OCI-LY7 (cell line): ENCODE measurements around the gene EGR2. TPM values are rescaled to one million over a fixed set of nuclear protein-coding genes. Genes with fewer than 3 reads are reported as not detected.

Source experiments
- BruUV-seq: library from RNA; stranded (reverse); fragments of 400-500 nt; replicated peaks from 2 replicates; lab custom pipeline; 2021; lab: Mats Ljungman, UMichigan
- CTCF ChIA-PET: fragments of 300-600 bp; sonication (Branson Sonifier 250); formaldehyde crosslinking; loops from one replicate; lab custom pipeline; 2022; ENCODE audit warnings: antibody characterized with exemption; ENCODE audit not compliant: unreplicated experiment; lab: Charles Lee
- POLR2A ChIA-PET: fragments of 300-600 bp; sonication (Branson Sonifier 250); formaldehyde crosslinking; loops from one replicate; lab custom pipeline; 2022; ENCODE audit warnings: antibody characterized with exemption; lab: Charles Lee
- DNase-seq: peaks from one replicate; pipeline ENCODE4 v3.0.0-alpha.2; 2015; ENCODE audit warnings: low spot score
- H2AFZ ChIP-seq: fragments of 200-600 bp; sonication (generic), shearing (Covaris generic); 2 replicates; pipeline ENCODE4 v1.6.1; 2014; ENCODE audit warnings: mild to moderate bottlenecking, antibody characterized with exemption, low read length, moderate library complexity
- H3K27ac ChIP-seq: fragments of 200-600 bp; sonication (generic); 2 replicates; pipeline ENCODE4 v1.5.1; 2014; ENCODE audit warnings: mixed run types, low read depth, mild to moderate bottlenecking, moderate library complexity, low read length, inconsistent platforms; ENCODE audit not compliant: poor library complexity, severe bottlenecking
- H3K36me3 ChIP-seq: fragments of 200-600 bp; sonication (generic); 2 replicates; pipeline ENCODE4 v1.6.1; 2014; ENCODE audit warnings: mild to moderate bottlenecking, antibody characterized with exemption, low read length, moderate library complexity, mixed read lengths; ENCODE audit not compliant: insufficient read depth
- H3K4me1 ChIP-seq: fragments of 200-600 bp; sonication (generic); 2 replicates; pipeline ENCODE4 v1.5.1; 2014; ENCODE audit warnings: mild to moderate bottlenecking, low read length; ENCODE audit not compliant: insufficient read depth, poor library complexity, severe bottlenecking
- H3K4me2 ChIP-seq: fragments of 200-600 bp; sonication (generic); 2 replicates; pipeline ENCODE4 v1.6.1; 2014; ENCODE audit warnings: mild to moderate bottlenecking, low read length
- H3K4me3 ChIP-seq: fragments of 200-600 bp; sonication (generic); 2 replicates; pipeline ENCODE4 v1.5.1; 2014; ENCODE audit warnings: mild to moderate bottlenecking, low read depth, low read length; ENCODE audit not compliant: poor library complexity, severe bottlenecking
- H3K79me2 ChIP-seq: fragments of 200-600 bp; sonication (generic); 2 replicates; pipeline ENCODE4 v1.6.1; 2016; ENCODE audit warnings: low read depth, mild to moderate bottlenecking, low read length, moderate library complexity, mixed read lengths; ENCODE audit not compliant: insufficient read depth
- H3K9me2 ChIP-seq: fragments of 200-600 bp; sonication (generic); 2 replicates; pipeline ENCODE4 v1.6.1; 2016; ENCODE audit warnings: mild to moderate bottlenecking, low read length, mixed read lengths; ENCODE audit not compliant: insufficient read depth
- H3K9me3 ChIP-seq: fragments of 200-600 bp; sonication (generic); 2 replicates; pipeline ENCODE4 v1.6.1; 2014; ENCODE audit warnings: mild to moderate bottlenecking, mixed run types, low read length, mixed read lengths
- H4K20me1 ChIP-seq: fragments of 200-600 bp; sonication (generic); 2 replicates; pipeline ENCODE4 v1.6.1; 2014; ENCODE audit warnings: mild to moderate bottlenecking, antibody characterized with exemption, low read length, moderate library complexity, mixed read lengths; ENCODE audit not compliant: insufficient read depth
- CTCF ChIP-seq: fragments of 200-600 bp; sonication (generic); conservative IDR thresholded peaks from 2 replicates; pipeline ENCODE4 v1.5.1; 2014; ENCODE audit warnings: mild to moderate bottlenecking, antibody characterized with exemption, low read length, moderate library complexity, mixed read lengths
- EZH2phosphoT487 ChIP-seq: fragments of 200-600 bp; sonication (generic); IDR thresholded peaks from 2 replicates; pipeline ENCODE4 v1.6.1; 2018; ENCODE audit warnings: low read depth, borderline replicate concordance, mild to moderate bottlenecking, mixed run types, antibody characterized with exemption, low read length, moderate library complexity, mixed read lengths
- intact Hi-C: fragments of 100-400 bp; cut with micrococcal nuclease; formaldehyde crosslinking; loops from one replicate; pipeline ENCODE4 v1.10.0; 2022; ENCODE audit not compliant: unreplicated experiment
- total RNA-seq, 2 experiments: library from RNA; depleted of rRNA in 1 of 2; stranded (reverse); fragments of >200 nt in 1 of 2; shearing (Covaris generic) in 1 of 2; gene quantifications; 2 replicates each; pipeline ENCODE4 v1.2.3, GENCODE V29; 2014 to 2022

EGR2 gene
- total RNA-seq, 2 experiments from 2014 or later = 0.19 TPM; not detected in 1

DNA sequence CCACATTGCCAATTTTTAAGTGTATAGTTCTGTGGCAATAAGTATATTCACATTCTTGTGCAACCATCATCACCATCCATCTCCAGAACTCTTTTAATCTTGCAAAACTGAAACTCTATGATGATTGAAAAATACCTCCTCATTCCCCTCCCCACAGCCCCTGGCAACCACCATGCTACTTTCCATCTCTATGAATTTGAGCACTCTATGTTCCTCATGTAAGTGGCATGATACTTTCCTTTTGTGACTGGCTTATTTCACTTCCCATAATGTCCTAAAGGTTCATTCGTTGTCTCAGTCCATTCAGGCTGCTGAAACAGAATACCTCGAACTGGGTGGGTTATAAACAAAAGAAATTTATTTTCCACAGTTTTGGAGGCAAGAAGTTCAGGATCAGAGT lies 23.4 kb upstream of the EGR2 start:
- H4K20me1 ChIP-seq = no peaks in the 10 kb centered on the region
- no peak overlapping the region for H2AFZ ChIP-seq
- H3K27ac ChIP-seq = no peak overlapping the region
- no TSS peak for BruUV-seq
- TF ChIP-seq CTCF = no peak
- no peaks in the 10 kb centered on the region for H3K36me3 ChIP-seq
- H3K4me3 ChIP-seq = no peak overlapping the region
- intact Hi-C loops = no loop called here
- POLR2A ChIA-PET = no interaction called here
- H3K4me1 ChIP-seq = no peaks in the 10 kb centered on the region
- no peak overlapping the region for H3K4me2 ChIP-seq
- H3K9me2 ChIP-seq = no peaks in the 10 kb centered on the region
- CTCF ChIA-PET = no interaction called here
- no peaks in the 10 kb centered on the region for H3K9me3 ChIP-seq
- DNase-seq = no peak
- no peaks in the 10 kb centered on the region for H3K79me2 ChIP-seq

DNA sequence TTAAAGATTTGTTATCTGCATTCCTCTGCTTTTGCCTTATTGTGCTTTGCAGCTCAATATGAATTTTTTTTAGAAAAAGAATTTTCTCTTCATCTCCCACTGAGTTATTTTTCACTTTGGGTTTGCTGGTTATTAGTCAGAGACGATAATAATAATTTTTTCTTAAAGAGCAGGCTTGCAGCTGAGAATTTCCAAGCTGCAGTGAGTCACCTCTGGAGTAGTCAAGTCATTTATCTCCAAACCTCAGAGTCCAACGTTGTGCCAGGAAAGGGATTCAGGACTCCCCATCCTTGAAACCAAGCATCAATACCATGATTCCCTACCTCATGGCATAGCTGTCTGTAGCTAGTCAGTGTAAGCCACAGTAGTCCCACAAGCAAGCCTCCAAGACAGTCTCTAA lies 15.2 kb upstream of the EGR2 start:
- POLR2A ChIA-PET = interaction anchor here (0.7 to 1.1 kb wide), 4 partner anchors 12 to 199 kb away, joined by 3 to 5 read pairs (median 4); no protein-coding TSS in a partner anchor
- H3K4me1 ChIP-seq = no peaks in the 10 kb centered on the region
- H3K27ac ChIP-seq = no peak overlapping the region
- H3K36me3 ChIP-seq = no peaks in the 10 kb centered on the region
- intact Hi-C loops = no loop called here
- H2AFZ ChIP-seq = no peak overlapping the region
- H4K20me1 ChIP-seq = no peaks in the 10 kb centered on the region
- no peak overlapping the region for H3K4me2 ChIP-seq
- H3K9me2 ChIP-seq = no peaks in the 10 kb centered on the region
- H3K9me3 ChIP-seq = no peaks in the 10 kb centered on the region
- DNase-seq = no peak
- CTCF ChIA-PET = no interaction called here
- no peak overlapping the region for H3K4me3 ChIP-seq
- BruUV-seq = no TSS peak
- no peaks in the 10 kb centered on the region for H3K79me2 ChIP-seq
- TF ChIP-seq EZH2phosphoT487 (no peak), CTCF (no peak)

DNA sequence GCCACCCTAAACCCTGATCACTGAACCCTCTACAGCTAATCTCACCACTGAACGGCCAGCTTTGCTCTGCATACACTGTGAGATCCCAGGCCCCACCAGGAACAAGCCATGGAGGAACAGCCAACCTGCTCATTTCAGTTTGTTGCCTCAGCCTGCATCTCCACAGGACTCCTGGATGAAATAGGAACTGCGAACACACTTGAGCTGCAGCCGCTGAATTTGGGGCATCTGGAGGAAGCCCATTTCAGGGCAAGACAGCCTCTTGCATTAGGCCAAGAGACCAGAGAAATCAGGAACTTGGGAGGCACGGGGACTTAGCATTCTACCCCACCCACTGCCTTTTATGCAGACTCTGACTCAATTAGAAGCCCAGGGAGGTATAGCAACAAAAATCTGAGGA lies 14.5 kb upstream of the EGR2 start:
- H2AFZ ChIP-seq = no peak overlapping the region
- H3K4me2 ChIP-seq = no peak overlapping the region
- CTCF ChIA-PET = no interaction called here
- no peak overlapping the region for H3K4me3 ChIP-seq
- intact Hi-C loops = no loop called here
- H3K9me2 ChIP-seq = no peaks in the 10 kb centered on the region
- H3K36me3 ChIP-seq = no peaks in the 10 kb centered on the region
- BruUV-seq = no TSS peak
- no peaks in the 10 kb centered on the region for H3K4me1 ChIP-seq
- TF ChIP-seq CTCF (no peak), EZH2phosphoT487 (no peak)
- no peak overlapping the region for H3K27ac ChIP-seq
- no peak for DNase-seq
- H3K79me2 ChIP-seq = no peaks in the 10 kb centered on the region
- POLR2A ChIA-PET = interaction anchor here (0.5 to 1.4 kb wide), 5 partner anchors 12 to 240 kb away, joined by 3 to 5 read pairs (median 3); no protein-coding TSS in a partner anchor
- H3K9me3 ChIP-seq = no peaks in the 10 kb centered on the region
- H4K20me1 ChIP-seq = no peaks in the 10 kb centered on the region
